ENCODE results near the gene PIEZO2.

DNA sequence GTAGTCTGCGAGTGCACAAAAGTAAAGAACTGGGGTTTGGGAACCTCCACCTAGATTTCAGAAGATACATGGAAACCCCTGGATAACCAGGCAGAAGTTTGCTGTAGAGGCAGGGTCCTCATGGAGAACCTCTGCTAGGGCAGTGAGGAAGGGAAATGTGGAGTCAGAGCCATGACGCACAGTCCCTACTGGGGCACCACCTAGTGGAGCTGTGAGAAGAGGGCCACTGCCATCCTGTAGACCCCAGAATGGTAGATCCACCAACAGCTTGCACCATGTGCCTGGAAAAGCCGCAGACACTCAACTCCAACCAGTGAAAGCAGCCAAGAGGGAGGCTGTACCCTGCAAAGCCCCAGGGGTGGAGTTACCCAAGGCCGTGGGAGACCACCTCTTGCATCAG lies 206.4 kb downstream of the PIEZO2 start:
- TF ChIP-seq POLR2AphosphoS5 (IDR thresholded peaks at IDR 0.05; ENCODE audit: borderline replicate concordance, low read depth, low read length) (no peak), EZH2 (IDR thresholded peaks at IDR 0.05) (no peak), FOXP2 (optimal IDR thresholded peaks at IDR 0.05; ENCODE audit: control extremely low read depth, extremely low read length, insufficient read depth) (no peak)

Measured in SK-N-MC (cell line).